ENCODE data around the gene SH3GLB1. TPM values are rescaled to one million over a fixed set of nuclear protein-coding genes. Genes with fewer than 3 reads are reported as not detected.

Gene SH3GLB1
- total and polyA plus RNA-seq, 2 of the 13 experiments (the other 11 are each of a cell fraction or from before 2014, with no cell fraction given): 26.0 to 41.5 TPM

DNA sequence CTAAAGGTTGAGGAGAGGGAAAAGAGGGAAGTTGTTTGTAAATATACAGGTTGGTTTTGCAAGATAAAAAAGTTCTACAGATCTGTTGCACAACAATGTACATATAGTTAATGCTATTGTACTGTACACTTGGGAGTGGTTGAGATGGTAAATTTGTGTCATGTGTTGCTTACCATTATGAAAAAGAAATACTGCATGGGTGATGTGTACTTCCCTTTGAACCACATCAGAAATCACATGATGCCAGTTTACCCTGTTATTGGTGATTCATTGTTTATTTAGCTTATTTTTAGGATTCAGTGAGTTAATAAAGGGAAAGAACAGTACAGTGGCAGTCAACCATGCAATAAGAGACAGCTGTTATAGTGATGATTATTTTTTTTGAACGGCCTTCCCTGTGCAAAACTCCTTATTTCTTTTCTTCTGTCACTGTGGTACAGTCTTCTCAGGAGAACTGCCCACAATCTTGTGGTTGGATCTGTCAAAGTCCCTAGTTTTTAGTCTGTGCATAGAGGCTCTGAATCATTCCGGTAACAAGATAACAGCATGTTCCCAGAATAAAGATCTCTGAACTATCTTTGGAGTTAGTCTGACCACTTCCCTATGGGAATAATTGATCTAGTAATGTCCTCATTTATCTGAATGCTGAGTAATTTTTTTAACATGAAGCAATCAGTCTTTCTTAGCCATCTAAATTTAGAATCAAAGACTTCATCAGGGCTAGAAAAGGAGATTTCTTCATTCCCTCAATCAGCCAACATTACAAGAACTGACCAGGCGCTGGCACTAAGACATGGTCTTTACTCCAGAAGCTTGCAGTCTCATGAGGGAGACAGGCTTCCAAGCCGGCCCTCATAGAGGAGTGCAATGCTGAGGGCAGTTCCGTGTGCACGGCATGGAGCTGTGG is 84.2 kb downstream of the SH3GLB1 start (continued):
- TF ChIP-seq, protein P1, sequence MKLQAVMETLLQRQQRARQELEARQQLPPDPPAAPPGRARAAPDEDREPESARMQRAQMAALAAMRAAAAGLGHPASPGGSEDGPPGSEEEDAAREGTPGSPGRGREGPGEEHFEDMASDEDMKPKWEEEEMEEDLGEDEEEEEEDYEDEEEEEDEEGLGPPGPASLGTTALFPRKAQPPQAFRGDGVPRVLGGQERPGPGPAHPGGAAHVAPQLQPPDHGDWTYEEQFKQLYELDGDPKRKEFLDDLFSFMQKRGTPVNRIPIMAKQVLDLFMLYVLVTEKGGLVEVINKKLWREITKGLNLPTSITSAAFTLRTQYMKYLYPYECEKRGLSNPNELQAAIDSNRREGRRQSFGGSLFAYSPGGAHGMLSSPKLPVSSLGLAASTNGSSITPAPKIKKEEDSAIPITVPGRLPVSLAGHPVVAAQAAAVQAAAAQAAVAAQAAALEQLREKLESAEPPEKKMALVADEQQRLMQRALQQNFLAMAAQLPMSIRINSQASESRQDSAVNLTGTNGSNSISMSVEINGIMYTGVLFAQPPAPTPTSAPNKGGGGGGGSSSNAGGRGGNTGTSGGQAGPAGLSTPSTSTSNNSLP (IDR thresholded peaks at IDR 0.05; ENCODE audit: low read depth, low read length): peak; percentile 56; the same call in 1 of the 2 replicates
- no peak for TF ChIP-seq CAMTA2 (CRISPR knock-in tag; IDR thresholded peaks at IDR 0.05; ENCODE audit: borderline replicate concordance)
- TF ChIP-seq, protein P2, sequence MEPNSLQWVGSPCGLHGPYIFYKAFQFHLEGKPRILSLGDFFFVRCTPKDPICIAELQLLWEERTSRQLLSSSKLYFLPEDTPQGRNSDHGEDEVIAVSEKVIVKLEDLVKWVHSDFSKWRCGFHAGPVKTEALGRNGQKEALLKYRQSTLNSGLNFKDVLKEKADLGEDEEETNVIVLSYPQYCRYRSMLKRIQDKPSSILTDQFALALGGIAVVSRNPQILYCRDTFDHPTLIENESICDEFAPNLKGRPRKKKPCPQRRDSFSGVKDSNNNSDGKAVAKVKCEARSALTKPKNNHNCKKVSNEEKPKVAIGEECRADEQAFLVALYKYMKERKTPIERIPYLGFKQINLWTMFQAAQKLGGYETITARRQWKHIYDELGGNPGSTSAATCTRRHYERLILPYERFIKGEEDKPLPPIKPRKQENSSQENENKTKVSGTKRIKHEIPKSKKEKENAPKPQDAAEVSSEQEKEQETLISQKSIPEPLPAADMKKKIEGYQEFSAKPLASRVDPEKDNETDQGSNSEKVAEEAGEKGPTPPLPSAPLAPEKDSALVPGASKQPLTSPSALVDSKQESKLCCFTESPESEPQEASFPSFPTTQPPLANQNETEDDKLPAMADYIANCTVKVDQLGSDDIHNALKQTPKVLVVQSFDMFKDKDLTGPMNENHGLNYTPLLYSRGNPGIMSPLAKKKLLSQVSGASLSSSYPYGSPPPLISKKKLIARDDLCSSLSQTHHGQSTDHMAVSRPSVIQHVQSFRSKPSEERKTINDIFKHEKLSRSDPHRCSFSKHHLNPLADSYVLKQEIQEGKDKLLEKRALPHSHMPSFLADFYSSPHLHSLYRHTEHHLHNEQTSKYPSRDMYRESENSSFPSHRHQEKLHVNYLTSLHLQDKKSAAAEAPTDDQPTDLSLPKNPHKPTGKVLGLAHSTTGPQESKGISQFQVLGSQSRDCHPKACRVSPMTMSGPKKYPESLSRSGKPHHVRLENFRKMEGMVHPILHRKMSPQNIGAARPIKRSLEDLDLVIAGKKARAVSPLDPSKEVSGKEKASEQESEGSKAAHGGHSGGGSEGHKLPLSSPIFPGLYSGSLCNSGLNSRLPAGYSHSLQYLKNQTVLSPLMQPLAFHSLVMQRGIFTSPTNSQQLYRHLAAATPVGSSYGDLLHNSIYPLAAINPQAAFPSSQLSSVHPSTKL (CRISPR knock-in tag; IDR thresholded peaks at IDR 0.05): peak; percentile 78
- TF ChIP-seq IRX3 (CRISPR knock-in tag; IDR thresholded peaks at IDR 0.05; ENCODE audit: borderline replicate concordance, low read depth): no peak
- no peak for TF ChIP-seq ZNF781 (CRISPR knock-in tag; IDR thresholded peaks at IDR 0.05; ENCODE audit: borderline replicate concordance, not compliant biosample characterization)
- no peak for TF ChIP-seq ETV6 (CRISPR knock-in tag; conservative IDR thresholded peaks at IDR 0.05)
- no peak for TF ChIP-seq U2AF2 (IDR thresholded peaks at IDR 0.05; ENCODE audit: low read depth, low read length)
- TF ChIP-seq ZNF569 (CRISPR knock-in tag; IDR thresholded peaks at IDR 0.05; ENCODE audit: borderline replicate concordance): no peak
- TF ChIP-seq, protein P3, sequence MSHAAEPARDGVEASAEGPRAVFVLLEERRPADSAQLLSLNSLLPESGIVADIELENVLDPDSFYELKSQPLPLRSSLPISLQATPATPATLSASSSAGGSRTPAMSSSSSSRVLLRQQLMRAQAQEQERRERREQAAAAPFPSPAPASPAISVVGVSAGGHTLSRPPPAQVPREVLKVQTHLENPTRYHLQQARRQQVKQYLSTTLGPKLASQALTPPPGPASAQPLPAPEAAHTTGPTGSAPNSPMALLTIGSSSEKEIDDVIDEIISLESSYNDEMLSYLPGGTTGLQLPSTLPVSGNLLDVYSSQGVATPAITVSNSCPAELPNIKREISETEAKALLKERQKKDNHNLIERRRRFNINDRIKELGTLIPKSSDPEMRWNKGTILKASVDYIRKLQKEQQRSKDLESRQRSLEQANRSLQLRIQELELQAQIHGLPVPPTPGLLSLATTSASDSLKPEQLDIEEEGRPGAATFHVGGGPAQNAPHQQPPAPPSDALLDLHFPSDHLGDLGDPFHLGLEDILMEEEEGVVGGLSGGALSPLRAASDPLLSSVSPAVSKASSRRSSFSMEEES (CRISPR knock-in tag; IDR thresholded peaks at IDR 0.05): peak; percentile 88
- 0 out of 2 replicates have a peak, but pooled peaks have one; percentile 30 for TF ChIP-seq KAT8 (CRISPR knock-in tag; IDR thresholded peaks at IDR 0.05)
- no peak for TF ChIP-seq ZMYM2 (CRISPR knock-in tag; IDR thresholded peaks at IDR 0.05)
- TF ChIP-seq, protein P4, sequence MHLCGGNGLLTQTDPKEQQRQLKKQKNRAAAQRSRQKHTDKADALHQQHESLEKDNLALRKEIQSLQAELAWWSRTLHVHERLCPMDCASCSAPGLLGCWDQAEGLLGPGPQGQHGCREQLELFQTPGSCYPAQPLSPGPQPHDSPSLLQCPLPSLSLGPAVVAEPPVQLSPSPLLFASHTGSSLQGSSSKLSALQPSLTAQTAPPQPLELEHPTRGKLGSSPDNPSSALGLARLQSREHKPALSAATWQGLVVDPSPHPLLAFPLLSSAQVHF (CRISPR knock-in tag; IDR thresholded peaks at IDR 0.05): no peak
- TF ChIP-seq ZNF709 (CRISPR knock-in tag; IDR thresholded peaks at IDR 0.05): no peak
- TF ChIP-seq, protein P5, sequence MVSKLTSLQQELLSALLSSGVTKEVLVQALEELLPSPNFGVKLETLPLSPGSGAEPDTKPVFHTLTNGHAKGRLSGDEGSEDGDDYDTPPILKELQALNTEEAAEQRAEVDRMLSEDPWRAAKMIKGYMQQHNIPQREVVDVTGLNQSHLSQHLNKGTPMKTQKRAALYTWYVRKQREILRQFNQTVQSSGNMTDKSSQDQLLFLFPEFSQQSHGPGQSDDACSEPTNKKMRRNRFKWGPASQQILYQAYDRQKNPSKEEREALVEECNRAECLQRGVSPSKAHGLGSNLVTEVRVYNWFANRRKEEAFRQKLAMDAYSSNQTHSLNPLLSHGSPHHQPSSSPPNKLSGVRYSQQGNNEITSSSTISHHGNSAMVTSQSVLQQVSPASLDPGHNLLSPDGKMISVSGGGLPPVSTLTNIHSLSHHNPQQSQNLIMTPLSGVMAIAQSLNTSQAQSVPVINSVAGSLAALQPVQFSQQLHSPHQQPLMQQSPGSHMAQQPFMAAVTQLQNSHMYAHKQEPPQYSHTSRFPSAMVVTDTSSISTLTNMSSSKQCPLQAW (CRISPR knock-in tag; IDR thresholded peaks at IDR 0.05): no peak
- TF ChIP-seq ZNF34 (CRISPR knock-in tag; IDR thresholded peaks at IDR 0.05; ENCODE audit: borderline replicate concordance): no peak
- peak; percentile 21 for TF ChIP-seq ASH2L (IDR thresholded peaks at IDR 0.05; ENCODE audit: insufficient read length, low read depth, low read length)
- TF ChIP-seq, protein P6, sequence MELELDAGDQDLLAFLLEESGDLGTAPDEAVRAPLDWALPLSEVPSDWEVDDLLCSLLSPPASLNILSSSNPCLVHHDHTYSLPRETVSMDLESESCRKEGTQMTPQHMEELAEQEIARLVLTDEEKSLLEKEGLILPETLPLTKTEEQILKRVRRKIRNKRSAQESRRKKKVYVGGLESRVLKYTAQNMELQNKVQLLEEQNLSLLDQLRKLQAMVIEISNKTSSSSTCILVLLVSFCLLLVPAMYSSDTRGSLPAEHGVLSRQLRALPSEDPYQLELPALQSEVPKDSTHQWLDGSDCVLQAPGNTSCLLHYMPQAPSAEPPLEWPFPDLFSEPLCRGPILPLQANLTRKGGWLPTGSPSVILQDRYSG (CRISPR knock-in tag; IDR thresholded peaks at IDR 0.05): no peak
